HG03565 (cell line): ENCODE data around the gene GABRQ.
"Not testable (repeated sequence)": the region's sequence is repeated elsewhere in the genome, so short reads cannot be mapped to it uniquely, and the experiment has no call there.

Experiments
- ATAC-seq: cut with Tn5 transposase; IDR thresholded peaks from one replicate; pipeline ENCODE4 v1.9.1; 2021; ENCODE audit warnings: mild to moderate bottlenecking, moderate library complexity; ENCODE audit not compliant: unreplicated experiment

The GABRQ gene

GRCh38 chrX:152656890-152657289 is 19.2 kb downstream of the GABRQ start:
- ATAC-seq, result no peak

- no peak for ATAC-seq
Observed at GRCh38 chrX:152658302-152658701, 20.6 kb downstream of the GABRQ start.

- no peak for ATAC-seq
Observed at GRCh38 chrX:152663086-152663485, 25.4 kb downstream of the GABRQ start.

GRCh38 chrX:152674135-152674534 is 36.4 kb downstream of the GABRQ start:
- no peak for ATAC-seq

DNA sequence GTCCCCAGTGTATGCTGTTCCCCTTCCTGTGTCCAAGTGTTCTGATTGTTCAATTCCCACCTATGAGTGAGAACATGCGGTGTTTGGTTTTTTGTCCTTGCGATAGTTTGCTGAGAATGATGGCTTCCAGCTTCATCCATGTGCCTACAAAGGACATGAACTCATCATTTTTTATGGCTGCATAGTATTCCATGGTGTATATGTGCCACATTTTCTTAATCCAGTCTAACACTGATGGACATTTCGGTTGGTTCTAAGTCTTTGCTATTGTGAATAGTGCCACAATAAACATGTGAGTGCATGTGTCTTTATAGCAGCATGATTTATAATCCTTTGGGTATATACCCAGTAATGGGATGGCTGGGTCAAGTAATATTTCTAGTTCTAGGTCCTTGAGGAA is 37.0 kb downstream of the GABRQ start:
- ATAC-seq, result not testable (repeated sequence)

GRCh38 chrX:152681012-152681411 is 43.3 kb downstream of the GABRQ start:
- peak; percentile 43 for ATAC-seq

DNA sequence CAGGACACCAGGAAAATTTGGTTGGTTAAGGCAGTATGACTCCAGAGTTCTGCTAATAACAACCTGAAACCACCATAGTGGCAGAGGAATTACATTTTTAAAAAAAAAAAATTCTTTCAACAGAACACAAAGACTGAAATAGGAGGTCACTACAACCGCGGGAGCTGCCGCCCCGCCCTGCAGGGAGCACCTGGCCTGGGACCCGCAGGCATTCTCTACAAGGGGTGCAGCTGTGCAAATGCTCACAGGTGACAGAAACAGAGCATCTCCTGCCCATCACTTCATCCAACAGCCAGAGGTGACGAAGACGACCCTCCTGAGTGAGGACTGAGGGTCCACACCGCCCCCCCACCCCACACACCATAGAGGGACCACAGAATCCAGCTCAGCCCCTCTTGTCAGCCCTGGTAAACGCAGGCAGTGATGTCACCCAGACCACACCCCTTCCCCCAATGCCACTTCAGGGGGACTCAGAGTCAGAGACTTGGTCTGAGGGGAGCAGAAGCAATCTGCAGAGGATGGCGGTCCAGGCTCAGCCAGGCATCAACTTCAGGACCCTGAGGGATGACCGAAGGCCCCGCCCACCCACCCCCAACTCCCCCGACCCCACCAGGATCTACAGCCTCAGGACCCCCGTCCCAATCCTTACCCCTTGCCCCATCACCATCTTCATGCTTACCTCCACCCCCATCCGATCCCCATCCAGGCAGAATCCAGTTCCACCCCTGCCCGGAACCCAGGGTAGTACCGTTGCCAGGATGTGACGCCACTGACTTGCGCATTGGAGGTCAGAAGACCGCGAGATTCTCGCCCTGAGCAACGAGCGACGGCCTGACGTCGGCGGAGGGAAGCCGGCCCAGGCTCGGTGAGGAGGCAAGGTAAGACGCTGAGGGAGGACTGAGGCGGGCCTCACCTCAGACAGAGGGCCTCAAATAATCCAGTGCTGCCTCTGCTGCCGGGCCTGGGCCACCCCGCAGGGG is 60.5 kb downstream of the GABRQ start, which contains the start of gene MAGEA3:
MAGEA3 (plus strand) TSS at position 843 of the 980 bp plus-strand sequence. CDS start 2,039 bp downstream, outside the sequence.
- ATAC-seq, result not testable (repeated sequence)

DNA sequence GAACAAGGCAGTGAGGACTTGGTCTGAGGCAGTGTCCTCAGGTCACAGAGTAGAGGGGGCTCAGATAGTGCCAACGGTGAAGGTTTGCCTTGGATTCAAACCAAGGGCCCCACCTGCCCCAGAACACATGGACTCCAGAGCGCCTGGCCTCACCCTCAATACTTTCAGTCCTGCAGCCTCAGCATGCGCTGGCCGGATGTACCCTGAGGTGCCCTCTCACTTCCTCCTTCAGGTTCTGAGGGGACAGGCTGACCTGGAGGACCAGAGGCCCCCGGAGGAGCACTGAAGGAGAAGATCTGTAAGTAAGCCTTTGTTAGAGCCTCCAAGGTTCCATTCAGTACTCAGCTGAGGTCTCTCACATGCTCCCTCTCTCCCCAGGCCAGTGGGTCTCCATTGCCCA is 62.7 kb downstream of the GABRQ start:
- ATAC-seq, result not testable (repeated sequence)

- not testable (repeated sequence) for ATAC-seq
Observed at GRCh38 chrX:152706500-152706899, 68.8 kb downstream of the GABRQ start.
